ENCODE data around the gene CXCL14.

CXCL14 gene, protein sequence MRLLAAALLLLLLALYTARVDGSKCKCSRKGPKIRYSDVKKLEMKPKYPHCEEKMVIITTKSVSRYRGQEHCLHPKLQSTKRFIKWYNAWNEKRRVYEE

DNA sequence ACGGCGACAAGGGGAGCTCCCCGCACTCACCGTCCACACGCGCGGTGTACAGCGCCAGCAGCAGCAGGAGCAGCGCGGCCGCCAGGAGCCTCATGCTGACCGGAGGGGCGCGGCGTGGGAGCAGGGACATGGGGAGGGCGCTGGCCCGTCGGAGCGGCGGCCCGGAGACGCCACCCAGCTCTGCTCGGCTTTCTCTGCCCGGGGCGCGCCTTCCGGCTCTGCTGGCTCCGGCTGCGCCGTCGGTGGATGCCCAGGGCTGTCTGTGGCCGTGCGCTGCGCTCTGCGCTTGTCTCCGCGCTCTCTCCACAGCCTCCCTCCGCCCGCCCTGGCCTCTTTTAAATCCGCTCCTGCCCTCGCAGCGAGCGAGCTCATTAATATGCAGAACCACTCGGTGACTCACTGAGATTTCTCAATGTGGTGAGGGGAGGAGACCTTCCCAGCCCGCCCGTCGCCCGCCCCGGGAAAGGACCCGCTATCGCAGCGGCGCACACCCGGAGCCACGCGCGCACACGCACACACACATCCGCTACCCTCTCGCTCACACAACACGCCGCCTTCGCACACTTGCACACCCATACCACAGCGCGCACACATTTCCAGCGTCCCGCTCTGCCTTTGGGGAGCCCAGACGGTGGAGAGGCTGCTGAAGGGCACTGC, at the start of gene CXCL14:
TSS of gene CXCL14 (minus strand) at position 307 of the 657 bp plus-strand sequence. CDS start at position 94, 213 bp downstream.
- DNase-seq (ENCODE audit: low spot score) = no peak

DNA sequence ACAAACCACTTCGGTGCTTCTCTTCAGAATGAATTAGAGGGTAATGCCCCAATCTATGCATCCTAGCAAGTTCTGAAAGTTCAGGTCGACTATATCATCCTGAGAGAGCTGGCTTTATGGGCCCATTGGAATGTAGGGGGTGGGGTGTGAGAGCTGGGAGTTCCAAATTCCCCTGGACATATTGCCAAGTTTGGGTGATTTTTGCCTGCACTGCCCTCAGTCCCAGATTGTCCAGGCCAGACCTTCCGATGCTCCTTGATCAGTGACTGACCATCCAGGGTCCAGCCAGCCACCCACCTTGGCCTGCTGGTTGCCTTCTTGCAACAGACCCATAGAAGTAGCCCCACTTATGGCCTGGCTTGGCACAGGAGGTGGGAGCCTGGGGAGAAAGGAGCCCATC, 47.8 kb upstream of the CXCL14 start:
- no peak for DNase-seq (ENCODE audit: low spot score)

DNA sequence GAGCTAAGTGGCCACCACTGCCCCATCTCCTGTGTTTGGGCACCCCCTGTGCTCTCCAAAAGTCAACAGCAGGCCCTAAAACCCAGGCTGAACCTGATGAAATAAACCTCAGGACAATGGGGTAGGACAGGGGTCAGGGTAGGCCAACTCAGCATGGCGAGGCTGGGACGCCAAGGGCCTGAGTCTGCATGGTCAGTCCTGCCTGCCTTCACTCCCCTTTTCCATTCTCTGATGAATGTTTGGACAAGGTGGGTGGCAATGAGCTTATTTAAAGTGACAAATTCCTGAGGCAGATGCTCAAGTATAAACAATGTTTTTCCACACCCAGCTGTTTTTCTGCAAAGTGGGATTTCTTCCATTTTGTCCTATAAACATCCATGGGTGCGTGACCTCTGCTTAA, 47.2 kb upstream of the CXCL14 start:
- no peak for DNase-seq (ENCODE audit: low spot score)

DNA sequence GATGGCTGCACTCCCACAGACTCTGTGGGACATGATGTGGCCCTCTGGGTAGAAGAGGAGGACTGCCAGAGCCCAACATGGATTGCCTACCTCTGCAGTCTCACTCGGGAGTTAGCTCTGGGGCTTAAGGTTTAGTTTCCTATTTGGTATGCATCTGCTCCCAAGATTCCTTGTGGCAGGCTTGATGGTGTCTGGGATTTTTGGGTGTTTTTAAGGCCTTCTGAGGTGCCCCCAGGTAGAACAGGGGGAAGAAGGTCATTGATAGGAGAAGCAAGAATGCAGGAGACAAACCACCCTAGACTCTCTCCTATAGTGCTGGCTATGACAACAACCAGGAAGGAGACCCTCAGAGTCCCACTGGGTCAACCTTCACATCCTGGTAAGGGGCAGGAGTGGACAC, 46.7 kb upstream of the CXCL14 start:
- DNase-seq (ENCODE audit: low spot score) = no peak

DNA sequence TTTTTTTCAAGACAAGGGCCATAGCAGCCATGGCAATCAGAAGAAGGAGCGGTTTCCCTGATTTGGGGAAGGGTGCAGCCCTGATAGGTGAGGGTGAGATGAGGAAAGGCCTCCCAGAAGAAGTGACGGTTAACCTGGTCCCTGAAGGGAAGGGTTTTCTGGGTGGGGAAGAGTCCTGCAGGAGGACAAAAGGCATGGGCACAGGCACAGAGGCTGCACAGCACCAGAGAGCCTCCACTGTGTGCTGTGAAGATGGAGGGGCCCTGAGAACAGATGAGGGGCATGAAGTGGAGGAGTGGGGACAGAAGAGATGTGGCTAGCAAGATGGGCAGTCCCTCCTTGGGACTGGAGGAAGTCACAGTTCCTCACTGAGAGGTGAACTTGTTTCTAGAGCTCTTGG, 46.3 kb upstream of the CXCL14 start:
- no peak for DNase-seq (ENCODE audit: low spot score)

DNA sequence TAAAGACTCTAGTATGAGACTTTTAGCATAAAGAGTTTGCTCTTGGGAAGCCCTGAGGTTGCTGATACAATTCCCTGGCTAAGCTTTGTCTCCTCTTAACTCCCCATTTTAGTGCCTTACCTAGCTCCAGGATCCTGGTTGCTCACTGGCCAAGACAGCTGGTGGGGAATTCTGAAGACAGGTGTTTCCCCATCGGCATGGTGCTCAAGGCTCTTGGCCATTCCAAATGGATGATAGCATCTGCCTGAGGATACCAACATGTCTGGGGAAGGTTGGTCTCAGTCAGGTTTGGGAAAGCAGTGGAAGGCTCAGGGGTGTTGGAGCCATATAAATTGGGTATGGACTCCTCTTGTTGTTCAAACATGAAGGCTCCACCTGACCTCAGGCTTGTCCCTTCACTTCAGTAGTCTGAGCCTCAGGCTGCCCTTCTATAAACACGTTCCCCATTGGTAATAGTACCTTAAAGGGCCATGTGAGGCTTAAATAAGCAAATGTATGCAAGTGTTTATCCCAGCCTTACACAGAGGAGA, 44.5 kb upstream of the CXCL14 start:
- DNase-seq (ENCODE audit: low spot score) = no peak

DNA sequence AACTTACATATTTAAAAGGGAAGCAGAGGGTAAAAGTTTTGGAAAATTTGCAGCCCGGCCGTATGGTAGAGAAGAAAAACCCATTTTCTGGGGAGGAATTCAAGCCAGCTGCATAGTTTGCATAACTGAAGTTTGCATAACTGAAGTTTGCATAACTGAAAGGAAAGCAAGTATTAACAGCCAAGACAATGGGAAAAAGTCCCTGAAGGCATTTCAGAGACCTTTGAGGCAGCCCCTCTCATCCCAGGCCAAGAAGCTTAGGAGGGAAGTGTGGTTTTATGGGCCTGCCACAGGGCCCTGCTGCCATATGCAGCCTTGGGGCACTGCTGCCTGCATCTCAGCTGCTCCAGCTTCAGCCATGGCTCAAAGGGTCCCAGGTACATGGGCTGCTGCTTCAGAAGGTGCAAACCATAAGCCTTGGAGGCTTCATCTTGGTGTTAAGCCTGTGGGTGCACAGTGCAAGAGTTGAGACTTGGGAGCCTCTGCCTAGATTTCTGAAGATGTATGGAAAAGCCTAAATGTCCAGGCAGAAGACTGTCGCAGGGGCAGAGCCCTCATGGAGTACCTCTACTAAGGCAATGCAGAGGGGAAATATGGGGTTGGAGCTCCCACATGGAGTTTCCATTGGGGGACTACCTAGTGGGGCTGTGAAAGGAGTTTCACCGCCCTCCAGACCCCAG, 36.9 kb upstream of the CXCL14 start:
- no peak for DNase-seq (ENCODE audit: low spot score)

DNA sequence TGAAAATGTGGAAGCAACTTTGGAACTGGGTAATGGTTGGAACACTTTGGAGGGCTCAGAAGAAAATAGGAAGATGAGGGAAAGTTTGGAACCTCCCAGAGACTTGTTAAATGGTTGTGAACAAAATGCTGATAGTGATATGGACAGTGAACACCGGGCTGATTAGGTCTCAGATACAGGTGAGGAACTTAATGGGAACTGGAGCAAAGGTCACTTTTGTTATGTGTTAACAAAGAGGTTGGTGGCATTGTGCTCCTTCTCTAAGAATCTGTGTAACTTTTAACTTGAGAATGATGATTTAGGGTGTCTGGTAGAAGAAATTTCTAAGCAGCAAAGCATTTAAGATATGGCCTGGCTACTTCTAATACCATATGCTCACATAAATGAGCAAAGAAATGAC, 36.4 kb upstream of the CXCL14 start:
- DNase-seq (ENCODE audit: low spot score) = no peak

DNA sequence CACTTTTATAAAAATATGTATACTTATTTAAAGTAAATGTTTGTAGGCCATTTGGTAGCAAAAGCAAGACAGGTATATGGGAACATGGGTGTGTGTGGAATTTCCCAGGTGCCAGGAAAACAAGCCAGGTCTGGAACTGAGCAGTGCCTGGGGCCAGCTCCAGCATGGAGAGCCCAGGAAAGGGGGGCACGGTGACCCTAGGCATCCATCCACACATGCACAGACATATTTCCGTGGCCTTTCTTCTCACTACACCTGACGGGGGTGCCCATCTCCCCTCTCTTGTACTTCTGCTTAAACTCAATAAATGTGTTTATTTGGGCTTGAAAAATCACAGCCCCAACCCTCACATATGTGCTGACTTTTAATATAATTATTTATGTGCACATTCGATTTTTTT, 31.2 kb upstream of the CXCL14 start:
- DNase-seq (ENCODE audit: low spot score) = no peak

DNA sequence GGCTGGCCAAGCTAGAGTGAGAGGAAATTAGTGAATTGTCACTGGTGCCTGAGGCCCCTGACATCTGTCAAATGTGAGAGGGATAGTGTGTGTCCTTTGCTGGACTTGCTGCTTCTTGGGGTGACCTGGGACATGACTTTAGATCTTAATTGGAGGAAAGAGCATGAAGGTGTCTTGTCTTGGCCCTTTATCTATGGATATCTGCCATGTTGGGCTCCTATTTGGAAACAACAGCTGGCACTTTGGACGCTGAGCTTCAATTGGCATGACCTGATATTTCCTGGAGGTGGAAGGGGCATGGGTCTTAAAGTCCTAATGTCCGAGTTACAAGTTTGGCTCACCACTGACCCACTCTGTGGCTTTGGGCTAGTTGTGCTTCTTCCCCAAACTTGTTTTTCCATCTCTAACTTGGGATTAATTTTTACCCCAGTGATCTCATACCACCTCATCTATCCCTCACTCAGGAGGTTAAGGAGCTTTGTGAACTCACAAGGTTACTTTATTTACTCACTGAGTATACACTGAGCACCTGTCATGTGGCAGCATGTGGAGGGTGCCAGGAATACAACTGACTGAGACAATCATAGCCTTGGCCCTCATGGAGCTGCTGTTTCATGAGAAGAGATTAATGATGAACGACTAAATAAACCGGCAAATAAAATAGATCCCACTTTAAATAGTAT, 30.1 kb upstream of the CXCL14 start:
- no peak for DNase-seq (ENCODE audit: low spot score)

DNA sequence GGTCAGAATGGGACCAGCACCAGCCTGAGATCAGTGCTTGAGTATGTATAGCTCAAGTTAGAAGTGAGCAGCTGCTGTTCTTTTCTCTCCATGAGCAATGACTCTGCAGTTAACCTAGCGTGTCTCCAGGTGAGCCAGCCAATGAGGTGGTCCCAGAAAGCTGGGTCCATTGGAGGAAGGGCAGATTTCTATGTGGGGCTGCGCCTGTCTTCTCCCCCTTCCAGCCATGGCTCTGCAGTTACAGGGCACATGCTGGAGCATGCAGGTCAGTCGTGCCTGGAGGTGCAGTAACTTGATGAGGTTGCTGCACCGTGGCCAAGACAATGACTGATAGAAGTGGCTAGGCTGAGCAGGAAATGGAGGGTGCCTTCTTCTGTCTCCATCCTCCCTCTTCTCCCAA, 29.6 kb upstream of the CXCL14 start:
- no peak for DNase-seq (ENCODE audit: low spot score)

DNA sequence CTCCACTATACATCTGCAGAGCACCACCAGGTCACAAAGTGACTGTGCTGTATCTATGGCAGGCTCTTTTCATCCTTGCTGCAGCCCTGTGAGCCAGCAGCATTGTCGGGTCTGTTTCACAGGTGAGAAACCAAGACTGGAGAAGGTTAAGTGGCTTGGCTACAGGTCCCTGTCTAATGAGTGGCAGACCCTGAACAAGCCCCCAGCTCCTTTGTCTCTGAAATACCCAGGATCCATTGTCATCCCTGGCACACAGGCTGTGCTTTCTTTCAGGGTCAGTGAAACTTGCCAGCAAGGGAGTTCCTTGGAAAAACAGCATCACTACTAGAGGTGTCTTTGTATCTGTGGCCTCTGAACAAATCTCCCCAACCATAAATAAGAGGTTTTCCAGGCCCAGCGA, 27.6 kb upstream of the CXCL14 start:
- DNase-seq (ENCODE audit: low spot score) = no peak

DNA sequence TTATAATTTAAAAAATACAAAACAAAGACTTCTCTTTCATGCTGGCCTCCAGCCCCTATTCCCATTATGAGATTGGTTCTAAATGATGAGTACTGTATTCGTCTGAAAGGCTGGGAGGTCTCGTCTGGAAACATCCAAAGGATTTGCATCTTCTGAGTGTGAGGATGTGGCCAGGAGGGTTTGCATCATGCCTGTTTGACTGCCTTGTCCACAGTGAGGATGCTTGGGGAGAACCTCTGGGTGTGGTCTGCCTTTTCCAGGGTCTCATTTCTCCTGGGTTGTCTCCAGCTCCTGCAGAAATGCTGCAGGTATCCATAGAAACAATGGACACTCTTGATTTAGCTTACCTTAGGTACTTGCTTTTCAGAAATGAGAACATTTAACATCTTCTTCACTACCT, 26.4 kb upstream of the CXCL14 start:
- no peak for DNase-seq (ENCODE audit: low spot score)

DNA sequence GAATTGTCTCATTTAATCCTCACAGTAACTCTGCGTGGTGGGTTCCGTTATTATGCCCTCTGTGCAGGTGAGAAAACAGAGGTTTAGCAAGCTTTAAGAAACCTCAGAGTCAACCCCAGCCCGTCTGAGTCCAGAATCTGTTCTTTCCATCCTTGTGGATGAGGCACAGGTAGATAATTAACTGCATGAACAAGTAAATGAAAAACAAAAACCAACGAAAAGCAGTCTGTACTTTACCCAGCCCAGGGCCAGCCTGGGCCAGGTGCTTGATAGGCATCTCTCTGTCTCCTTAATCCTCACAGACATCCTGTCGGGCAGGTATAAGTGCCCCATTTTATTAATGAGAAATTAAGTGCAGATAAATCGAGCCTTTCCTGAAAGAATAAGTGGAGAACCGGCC, 25.3 kb upstream of the CXCL14 start:
- DNase-seq (ENCODE audit: low spot score) = no peak

DNA sequence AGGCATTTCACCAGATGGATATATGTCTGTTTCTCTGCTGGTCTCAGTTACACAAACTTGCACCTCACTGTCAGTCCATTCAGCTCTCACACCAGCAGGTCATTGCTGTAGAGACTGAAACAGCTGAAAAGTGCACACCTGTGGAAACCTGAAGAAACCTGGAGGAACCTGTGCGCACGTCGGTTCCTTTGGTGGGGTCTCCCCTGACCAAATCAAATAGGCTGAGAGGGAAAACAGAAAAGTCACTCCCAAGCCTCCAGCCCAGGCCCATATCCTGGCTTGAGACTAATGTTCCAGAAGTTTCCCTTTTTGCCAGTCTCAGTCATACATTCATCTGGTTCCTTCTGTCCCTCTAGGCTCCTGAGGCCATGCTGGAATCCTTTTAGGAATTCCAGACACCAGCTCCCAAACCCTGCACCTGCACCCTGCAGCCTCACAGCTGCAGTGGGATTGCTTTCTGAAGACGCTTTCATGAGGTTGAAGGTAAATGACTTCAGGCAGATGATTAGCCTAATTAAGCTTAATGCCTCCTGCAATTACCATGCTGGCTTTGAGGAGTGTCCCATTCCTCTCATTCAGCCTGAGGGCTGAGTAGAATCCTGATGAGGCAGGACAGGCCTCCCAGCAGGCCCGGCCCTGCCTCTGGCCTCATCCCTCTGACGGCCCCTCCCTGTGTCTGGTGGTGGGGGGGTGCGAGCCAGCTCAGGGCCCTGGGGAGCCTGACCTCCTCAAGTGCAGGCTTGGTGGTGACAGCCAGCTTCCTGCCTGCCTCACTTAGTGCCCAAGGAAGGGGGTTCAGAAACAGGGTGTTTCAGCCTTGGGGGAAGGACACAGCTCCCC, 24.3 kb upstream of the CXCL14 start:
- no peak for DNase-seq (ENCODE audit: low spot score)

DNA sequence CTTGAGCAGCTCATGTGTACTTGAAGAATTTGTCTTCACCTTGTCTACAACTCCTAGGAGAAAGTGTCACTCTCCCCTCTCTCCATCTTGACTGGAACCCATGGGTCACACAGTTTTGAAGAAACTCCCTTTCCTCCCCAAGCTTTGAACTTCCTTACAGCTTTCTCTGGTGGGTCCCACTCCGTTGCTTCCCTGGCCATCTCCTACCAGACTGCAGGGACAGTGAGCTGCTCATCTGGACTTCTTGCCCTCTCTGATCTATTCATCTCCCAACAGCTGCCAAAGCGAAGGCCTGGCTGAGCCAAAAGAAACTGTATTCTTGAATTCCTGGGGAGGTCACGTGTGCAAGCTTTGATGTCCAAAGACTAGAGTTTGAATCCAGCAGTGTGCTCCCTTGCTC, 22.7 kb upstream of the CXCL14 start:
- no peak for DNase-seq (ENCODE audit: low spot score)

DNA sequence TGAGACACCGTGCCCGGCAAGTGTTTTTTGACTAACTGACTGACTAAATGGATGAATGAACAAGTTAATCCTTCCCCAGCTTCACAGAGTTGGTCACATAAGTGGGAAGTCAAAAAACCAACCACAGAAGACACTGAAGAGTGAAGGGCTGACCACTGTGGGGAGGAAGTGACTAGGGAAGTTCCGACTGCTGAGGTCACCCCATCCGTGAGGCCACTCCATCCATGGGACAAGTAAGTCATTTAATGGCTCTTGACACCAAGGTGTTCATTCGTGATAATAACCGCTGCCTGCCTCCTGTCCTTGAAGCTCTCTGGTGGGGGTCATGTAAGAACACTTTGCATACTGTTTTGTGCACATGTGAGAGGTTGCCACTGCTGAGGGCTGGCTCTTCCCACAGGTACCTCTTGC, 22.2 kb upstream of the CXCL14 start:
- no peak for DNase-seq (ENCODE audit: low spot score)

DNA sequence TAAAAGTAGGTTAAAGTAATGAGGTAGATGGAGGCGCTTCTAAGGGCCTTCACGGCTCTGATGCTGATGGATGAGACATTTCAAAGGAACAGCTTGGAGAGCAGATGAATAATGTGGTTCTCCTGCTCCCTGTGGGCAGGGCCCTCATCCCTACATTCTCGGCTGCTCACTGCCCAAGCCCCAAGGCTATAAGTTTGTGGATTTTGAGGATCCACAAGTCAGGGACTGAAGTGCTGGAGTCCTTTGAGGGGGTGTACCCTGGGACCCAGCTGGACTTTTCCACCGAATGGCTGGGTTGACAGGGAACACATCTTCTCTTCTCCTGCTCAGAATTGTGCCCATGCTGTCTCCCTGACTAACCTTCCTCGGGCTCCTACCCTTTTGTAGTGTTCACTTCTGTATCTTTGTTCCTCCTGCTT, 21.4 kb upstream of the CXCL14 start:
- DNase-seq (ENCODE audit: low spot score) = no peak

DNA sequence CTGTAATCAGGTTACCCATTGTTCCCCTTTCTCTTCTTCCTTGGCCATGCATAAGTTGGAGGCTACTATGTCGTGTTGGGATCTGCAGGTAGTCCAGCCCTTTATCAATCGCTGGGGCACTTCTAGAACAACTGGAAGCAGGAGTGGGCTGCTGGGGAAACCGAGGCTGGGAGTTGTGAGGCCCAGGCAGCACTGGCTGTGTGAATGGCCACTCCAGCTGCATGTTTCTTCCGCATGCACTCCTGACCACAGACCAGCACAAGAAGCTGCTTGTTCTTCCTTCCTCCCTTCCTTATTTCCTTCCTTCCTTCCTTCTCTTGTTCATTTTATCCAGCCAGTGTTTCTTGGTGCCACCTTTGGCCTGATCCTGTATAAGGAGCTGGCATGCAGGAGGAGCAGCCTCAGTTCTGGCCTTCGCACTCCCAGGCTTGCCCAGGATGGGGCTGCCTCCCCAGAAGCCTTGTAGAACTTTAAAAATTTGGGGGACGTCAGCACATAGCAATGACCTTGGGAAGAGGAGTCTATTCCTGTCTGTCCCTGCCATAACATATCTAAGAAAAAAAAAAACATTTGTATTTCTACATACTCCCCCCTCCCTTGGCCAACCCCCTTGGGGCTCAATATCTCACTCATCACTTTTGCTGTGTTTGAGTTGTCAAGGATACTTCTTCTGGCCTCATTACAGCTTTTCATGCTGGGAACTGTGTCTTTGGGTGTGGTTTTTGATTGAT, 20.8 kb upstream of the CXCL14 start:
- DNase-seq (ENCODE audit: low spot score) = no peak

DNA sequence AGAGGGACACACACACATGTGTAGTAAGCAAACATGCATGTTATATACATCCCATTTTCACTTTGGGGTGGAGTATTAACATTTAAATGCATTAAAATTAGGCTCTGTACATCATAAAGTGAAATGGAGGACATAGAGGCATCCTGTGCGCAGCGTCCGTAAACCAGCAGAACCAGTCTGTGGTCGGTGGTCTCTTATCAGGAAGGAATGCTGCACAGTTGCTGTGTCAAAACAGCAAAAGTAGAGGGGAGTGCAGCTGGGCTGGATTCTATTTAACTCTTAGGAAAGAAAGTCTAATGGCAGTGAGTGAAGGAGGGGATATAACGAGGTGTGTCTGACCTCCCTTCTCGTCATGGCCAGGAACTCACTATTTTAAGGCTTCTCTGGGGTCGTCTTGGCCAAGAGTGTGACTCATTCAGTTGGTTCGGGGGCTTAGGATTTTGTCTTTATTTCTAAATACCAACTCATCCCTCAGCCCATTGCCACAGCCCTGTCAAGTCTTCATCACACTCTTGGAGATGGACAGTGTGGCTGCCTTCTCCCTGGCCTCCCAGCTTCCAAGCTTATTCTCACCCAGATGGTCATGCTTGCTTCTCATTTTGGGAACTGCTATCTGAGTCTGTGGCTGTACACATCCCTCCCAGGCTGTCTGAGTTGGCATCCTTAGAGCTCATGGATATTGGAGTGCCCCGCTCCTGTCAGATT, 20.1 kb upstream of the CXCL14 start:
- no peak for DNase-seq (ENCODE audit: low spot score)

DNA sequence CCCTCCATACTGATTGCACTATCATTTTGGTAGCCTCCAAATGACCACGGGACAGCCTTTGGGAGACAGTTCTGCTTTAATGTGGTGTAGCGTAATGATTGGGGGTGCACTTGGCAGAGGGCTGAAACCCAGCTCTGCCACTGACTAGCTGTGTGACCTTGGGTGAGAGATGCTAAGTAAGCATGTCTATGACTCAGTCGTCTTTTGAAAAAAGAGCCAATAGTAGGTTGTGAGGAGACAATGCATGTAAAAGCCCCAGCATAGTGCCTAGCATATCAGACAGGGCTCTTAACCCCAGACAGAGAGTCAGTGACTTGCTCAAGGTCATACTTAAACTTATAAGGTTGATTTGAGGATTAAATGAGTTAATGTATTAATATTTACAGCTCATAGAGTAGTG, 18.0 kb upstream of the CXCL14 start:
- DNase-seq (ENCODE audit: low spot score) = no peak

All from CD4-positive, alpha-beta T cell treated with Interleukin-6 at 100 ng/mL for 8 hours (primary cell).